Activated T-cell treated with anti-CD3 and anti-CD28 coated beads for 24 hours (primary cell): Measurements from ENCODE around the gene TRIO.
"Not testable (repeated sequence)": the region's sequence is repeated elsewhere in the genome, so short reads cannot be mapped to it uniquely, and the experiment has no call there.

Source experiments
- DNase-seq: peaks from one replicate; pipeline ENCODE4 v3.0.0-alpha.2; 2020; ENCODE audit warnings: low read depth

TRIO gene

GRCh38 chr5:14510156-14510734 lies 367.1 kb downstream of the TRIO start:
- no peak for DNase-seq

- no peak for DNase-seq
Observed at GRCh38 chr5:14510880-14511279, 367.7 kb downstream of the TRIO start.

- DNase-seq = no peak
Observed at GRCh38 chr5:14512574-14512973, 369.4 kb downstream of the TRIO start.

GRCh38 chr5:14513266-14513665 lies 370.1 kb downstream of the TRIO start:
- DNase-seq = no peak

GRCh38 chr5:14516901-14517300 lies 373.8 kb downstream of the TRIO start:
- DNase-seq = no peak

GRCh38 chr5:14518638-14519037 lies 375.5 kb downstream of the TRIO start:
- DNase-seq = no peak

- no peak for DNase-seq
Observed at GRCh38 chr5:14521748-14522147, 378.6 kb downstream of the TRIO start.

GRCh38 chr5:14522721-14523120 lies 379.6 kb downstream of the TRIO start:
- no peak for DNase-seq

GRCh38 chr5:14523243-14524034 lies 380.3 kb downstream of the TRIO start:
- DNase-seq = no peak

GRCh38 chr5:14525397-14525796 lies 382.3 kb downstream of the TRIO start:
- DNase-seq = no peak

- no peak for DNase-seq
Observed at GRCh38 chr5:14526493-14526892, 383.4 kb downstream of the TRIO start.

GRCh38 chr5:14528115-14528514 lies 385.0 kb downstream of the TRIO start:
- DNase-seq = no peak

GRCh38 chr5:14528926-14529325 lies 385.8 kb downstream of the TRIO start:
- DNase-seq = no peak

- no peak for DNase-seq
Observed at GRCh38 chr5:14531668-14532067, 388.5 kb downstream of the TRIO start.

- no peak for DNase-seq
Observed at GRCh38 chr5:14532180-14532579, 389.0 kb downstream of the TRIO start.

- no peak for DNase-seq
Observed at GRCh38 chr5:14534773-14535172, 391.6 kb downstream of the TRIO start.

- DNase-seq = no peak
Observed at GRCh38 chr5:14545308-14545707, 402.2 kb downstream of the TRIO start.

GRCh38 chr5:14545862-14546261 lies 402.7 kb downstream of the TRIO start:
- no peak for DNase-seq

GRCh38 chr5:14547666-14548065 lies 404.5 kb downstream of the TRIO start:
- no peak for DNase-seq

GRCh38 chr5:14551211-14551610 lies 408.1 kb downstream of the TRIO start:
- DNase-seq = no peak

GRCh38 chr5:14552017-14552416 lies 408.9 kb downstream of the TRIO start:
- no peak for DNase-seq

GRCh38 chr5:14554288-14554687 lies 411.1 kb downstream of the TRIO start:
- not testable (repeated sequence) for DNase-seq

GRCh38 chr5:14556015-14556414 lies 412.9 kb downstream of the TRIO start:
- DNase-seq = no peak

- DNase-seq = no peak
Observed at GRCh38 chr5:14557203-14557770, 414.1 kb downstream of the TRIO start.
